Measurements from ENCODE around the gene SNX18. TPM values are rescaled to one million over a fixed set of nuclear protein-coding genes. Genes with fewer than 3 reads are reported as not detected.

The SNX18 gene
- total RNA-seq, 1 experiment from 2014 or later, result 14.3 TPM

DNA sequence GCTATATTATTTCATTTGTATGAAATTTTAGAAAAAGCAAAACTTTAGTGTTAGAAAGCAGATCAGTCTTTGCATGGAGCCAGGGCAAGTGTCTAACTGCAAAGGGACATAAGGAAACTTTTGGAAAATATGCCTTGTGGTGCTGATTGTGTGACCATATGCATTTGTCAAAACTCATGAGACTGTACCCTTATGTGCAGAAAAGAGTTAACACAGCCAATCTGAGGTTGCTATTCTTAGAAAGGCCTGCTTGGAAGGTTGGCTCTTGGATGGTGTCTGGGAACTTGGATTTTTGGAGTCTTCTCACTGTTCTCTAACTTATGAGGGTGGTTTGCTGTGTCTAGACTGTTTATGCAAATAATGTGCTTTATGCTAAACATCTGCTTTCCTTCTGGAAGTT is 76.6 kb downstream of the SNX18 start:
- no peaks in the 10 kb centered on the region for H3K9me2 ChIP-seq (replicated peaks; ENCODE audit: low read length)
- CTCF ChIA-PET, result no interaction called here
- no peaks in the 10 kb centered on the region for H4K20me1 ChIP-seq (ENCODE audit: low read length)
- H3K4me2 ChIP-seq (ENCODE audit: low read length), result no peak overlapping the region
- H3K36me3 ChIP-seq (ENCODE audit: low read depth, low read length), result no peaks in the 10 kb centered on the region
- TF ChIP-seq EZH2phosphoT487 (IDR thresholded peaks at IDR 0.05; ENCODE audit: borderline replicate concordance, low read length) (no peak), EZH2 (IDR thresholded peaks at IDR 0.05; ENCODE audit: low read length, unreplicated experiment) (no peak), CTCF (conservative IDR thresholded peaks at IDR 0.05; ENCODE audit: low read depth, low read length) (no peak)
- no peaks in the 10 kb centered on the region for H3F3A ChIP-seq (ENCODE audit: low read length, unreplicated experiment)
- H3K79me2 ChIP-seq (ENCODE audit: low read length), result no peaks in the 10 kb centered on the region
- POLR2A ChIA-PET (ENCODE audit: unreplicated experiment), result no interaction called here
- DNase-seq, result no peak
- no peaks in the 10 kb centered on the region for H3K9me3 ChIP-seq (ENCODE audit: low read length)
- no peak overlapping the region for H3K27ac ChIP-seq (ENCODE audit: low read length)
- no peak overlapping the region for H3K4me3 ChIP-seq (ENCODE audit: low read length)
- H3K9ac ChIP-seq (ENCODE audit: low read length), result no peak overlapping the region
- no peaks in the 10 kb centered on the region for H3K27me3 ChIP-seq (ENCODE audit: low read length)
- intact Hi-C loops (cut with micrococcal nuclease), result no loop called here
- no peak overlapping the region for H2AFZ ChIP-seq (ENCODE audit: low read length)
- ATAC-seq, result no peak
- H3K4me1 ChIP-seq (ENCODE audit: insufficient read depth, low read length), result no peaks in the 10 kb centered on the region
- BruUV-seq (replicated peaks), result no TSS peak

DNA sequence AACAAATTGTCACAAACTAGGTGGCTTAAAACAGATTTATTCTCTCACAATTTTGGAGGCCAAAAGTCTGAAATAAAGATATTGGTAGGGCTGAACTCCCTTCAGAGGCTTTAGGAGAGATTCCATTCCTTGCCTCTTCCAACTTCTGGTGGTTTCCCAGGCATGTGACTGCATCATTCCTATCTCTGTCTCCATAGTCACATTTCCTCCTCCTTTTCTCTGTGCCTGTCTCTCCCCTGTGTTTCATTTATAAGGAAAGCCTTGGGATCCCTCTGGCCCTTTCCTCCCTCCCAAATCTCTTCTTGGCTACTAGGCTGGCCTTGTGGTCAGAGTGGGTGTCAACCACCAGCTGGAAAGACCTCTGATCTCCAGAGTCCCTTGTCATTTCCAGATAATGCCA is 78.2 kb downstream of the SNX18 start:
- intact Hi-C loops (cut with micrococcal nuclease), result no loop called here
- POLR2A ChIA-PET (ENCODE audit: unreplicated experiment), result no interaction called here

More for the DNA sequence above, 78.2 kb downstream of the SNX18 start:
- H3K9ac ChIP-seq (ENCODE audit: low read length), result no peak overlapping the region
- no TSS peak for BruUV-seq (replicated peaks)
- DNase-seq, result no peak
- H3F3A ChIP-seq (ENCODE audit: low read length, unreplicated experiment), result no peaks in the 10 kb centered on the region
- H4K20me1 ChIP-seq (ENCODE audit: low read length), result no peaks in the 10 kb centered on the region
- TF ChIP-seq EZH2phosphoT487 (IDR thresholded peaks at IDR 0.05; ENCODE audit: borderline replicate concordance, low read length), result no peak
- no peak for TF ChIP-seq CTCF (conservative IDR thresholded peaks at IDR 0.05; ENCODE audit: low read depth, low read length)
- TF ChIP-seq EZH2 (IDR thresholded peaks at IDR 0.05; ENCODE audit: low read length, unreplicated experiment), result no peak
- H3K4me3 ChIP-seq (ENCODE audit: low read length), result no peak overlapping the region
- H3K79me2 ChIP-seq (ENCODE audit: low read length), result no peaks in the 10 kb centered on the region
- no peaks in the 10 kb centered on the region for H3K27me3 ChIP-seq (ENCODE audit: low read length)
- no peak overlapping the region for H3K27ac ChIP-seq (ENCODE audit: low read length)
- H2AFZ ChIP-seq (ENCODE audit: low read length), result no peak overlapping the region
- H3K36me3 ChIP-seq (ENCODE audit: low read depth, low read length), result no peaks in the 10 kb centered on the region
- CTCF ChIA-PET, result no interaction called here
- H3K4me1 ChIP-seq (ENCODE audit: insufficient read depth, low read length), result no peaks in the 10 kb centered on the region
- no peak overlapping the region for H3K4me2 ChIP-seq (ENCODE audit: low read length)
- no peak for ATAC-seq
- H3K9me2 ChIP-seq (replicated peaks; ENCODE audit: low read length), result no peaks in the 10 kb centered on the region
- no peaks in the 10 kb centered on the region for H3K9me3 ChIP-seq (ENCODE audit: low read length)

Other genes starting within 250 kb of the SNX18 start
- 6.0 and 6.9 TPM in 2 replicates for gene ARL15, start 207.2 kb upstream of the SNX18 start, total RNA-seq (2014; rRNA removed)
- gene HSPB3, start 62.1 kb upstream of the SNX18 start, total RNA-seq (2014; rRNA removed), result not detected in 2 replicates